Neural cell (in vitro differentiated cells): ENCODE results near the gene SUMF1. TPM values are rescaled to one million over a fixed set of nuclear protein-coding genes. Genes with fewer than 3 reads are reported as not detected.

Experiments
- H2AFZ ChIP-seq: fragments of 200-600, 300-800 bp; sonication (generic), shearing (Covaris generic); 2 replicates; pipeline ENCODE4 v1.6.0; 2014; ENCODE audit warnings: low read depth, mild to moderate bottlenecking, antibody characterized with exemption, low read length, moderate library complexity
- H3F3A ChIP-seq: fragments of 200-600 bp; shearing (Covaris generic); 2 replicates; pipeline ENCODE4 v1.6.1; 2016; ENCODE audit warnings: mild to moderate bottlenecking, moderate library complexity, mixed read lengths, antibody characterized with exemption, low read length; ENCODE audit not compliant: insufficient read depth, poor library complexity, severe bottlenecking
- H3K27ac ChIP-seq: fragments of 200-600, 300-800 bp; sonication (generic), shearing (Covaris generic); 2 replicates; pipeline ENCODE4 v1.5.1; 2014; ENCODE audit warnings: mild to moderate bottlenecking, low read length, moderate library complexity
- H3K27me3 ChIP-seq: fragments of 300-800, 200-600 bp; sonication (generic), shearing (Covaris generic); 2 replicates; pipeline ENCODE4 v1.6.0; 2014; ENCODE audit warnings: mild to moderate bottlenecking, low read depth, low read length, moderate library complexity; ENCODE audit not compliant: insufficient read depth
- H3K36me3 ChIP-seq: fragments of 300-800, 200-600 bp; sonication (generic), shearing (Covaris generic); 2 replicates; pipeline ENCODE4 v1.5.1; 2014; ENCODE audit warnings: mild to moderate bottlenecking, antibody characterized with exemption, low read length, moderate library complexity; ENCODE audit not compliant: insufficient read depth
- H3K4me2 ChIP-seq: fragments of 300-800, 200-600 bp; sonication (generic), shearing (Covaris generic); 2 replicates; pipeline ENCODE4 v1.6.0; 2014; ENCODE audit warnings: mild to moderate bottlenecking, low read length
- H3K4me3 ChIP-seq: fragments of 300-800, 200-600 bp; sonication (generic), shearing (Covaris generic); 2 replicates; pipeline ENCODE4 v1.5.1; 2014; ENCODE audit warnings: mild to moderate bottlenecking, low read length, moderate library complexity
- H3K79me2 ChIP-seq: fragments of 200-600 bp; shearing (Covaris generic); replicated peaks from 2 replicates; pipeline ENCODE4 v1.6.0; 2014; ENCODE audit warnings: mild to moderate bottlenecking, low read length, moderate library complexity; ENCODE audit not compliant: insufficient read depth
- H3K9ac ChIP-seq: fragments of 300-800, 200-600 bp; sonication (generic), shearing (Covaris generic); 2 replicates; pipeline ENCODE4 v1.6.1; 2016; ENCODE audit warnings: mild to moderate bottlenecking, low read length, mixed read lengths
- H3K9me2 ChIP-seq: fragments of 200-600 bp; shearing (Covaris generic); 2 replicates; pipeline ENCODE4 v1.6.1; 2016; ENCODE audit warnings: mild to moderate bottlenecking, low read length, mixed read lengths; ENCODE audit not compliant: insufficient read depth
- H3K9me3 ChIP-seq: fragments of 200-600, 300-800 bp; sonication (generic), shearing (Covaris generic); 2 replicates; pipeline ENCODE4 v1.6.1; 2016; ENCODE audit warnings: mild to moderate bottlenecking, mixed run types, low read length, moderate library complexity, mixed read lengths
- H4K20me1 ChIP-seq: fragments of 200-600 bp; shearing (Covaris generic); 2 replicates; pipeline ENCODE4 v1.6.1; 2016; ENCODE audit warnings: mild to moderate bottlenecking, mixed run types; ENCODE audit not compliant: insufficient read depth
- CTCF ChIP-seq: fragments of 450-650 bp; IDR thresholded peaks from 2 replicates; pipeline ENCODE4 v1.5.1; 2014; ENCODE audit warnings: antibody characterized with exemption, mild to moderate bottlenecking, moderate library complexity; ENCODE audit not compliant: poor library complexity, severe bottlenecking
- EP300 ChIP-seq: fragments of 450-650 bp; conservative IDR thresholded peaks from 2 replicates; pipeline ENCODE4 v1.6.1; 2014; ENCODE audit warnings: antibody characterized with exemption, mild to moderate bottlenecking, moderate library complexity; ENCODE audit not compliant: poor library complexity, severe bottlenecking
- EZH2 ChIP-seq: fragments of 200-600, 300-800 bp; shearing (Covaris generic), sonication (generic); IDR thresholded peaks from 2 replicates; pipeline ENCODE4 v1.6.1; 2014; ENCODE audit warnings: antibody characterized with exemption, low read length, borderline replicate concordance, mild to moderate bottlenecking; ENCODE audit not compliant: insufficient read depth, poor library complexity, severe bottlenecking
- MXI1 ChIP-seq: fragments of 450-650 bp; conservative IDR thresholded peaks from 2 replicates; pipeline ENCODE4 v1.6.1; 2014; ENCODE audit warnings: antibody characterized with exemption, mild to moderate bottlenecking; ENCODE audit not compliant: poor library complexity, severe bottlenecking
- POLR2AphosphoS5 ChIP-seq: IDR thresholded peaks from 2 replicates; pipeline ENCODE4 v1.6.1; 2012
- RAD21 ChIP-seq: fragments of 450-650 bp; conservative IDR thresholded peaks from 2 replicates; pipeline ENCODE4 v1.6.1; 2014; ENCODE audit warnings: antibody characterized with exemption, mild to moderate bottlenecking, moderate library complexity
- REST ChIP-seq: IDR thresholded peaks from 2 replicates; pipeline ENCODE4 v1.6.1; 2012; ENCODE audit warnings: borderline replicate concordance
- SMC3 ChIP-seq: fragments of 450-650 bp; conservative IDR thresholded peaks from 2 replicates; pipeline ENCODE4 v1.6.1; 2014; ENCODE audit warnings: antibody characterized with exemption, mild to moderate bottlenecking, moderate library complexity; ENCODE audit not compliant: poor library complexity
- TAF1 ChIP-seq: IDR thresholded peaks from 2 replicates; pipeline ENCODE4 v1.6.1; 2012; ENCODE audit warnings: low read depth
- polyA plus RNA-seq: library from polyadenylated mRNA; depleted of rRNA; stranded (reverse); fragments of >200 nt; gene quantifications from 2 replicates; pipeline ENCODE4 v1.2.3, GENCODE V29; 2014

SUMF1 gene
- polyA plus RNA-seq, 1 donor from 2014 or later: 3.6 TPM

GRCh38 chr3:4506559-4507023 is 39.5 kb upstream of the SUMF1 start:
- Histone ChIP-seq H3K36me3 (no peaks in the 10 kb centered on the region), H3K9ac (no peak overlapping the region), H3F3A (no peaks in the 10 kb centered on the region), H3K27me3 (no peaks in the 10 kb centered on the region), H3K4me2 (no peak overlapping the region), H2AFZ (no peak overlapping the region), H3K79me2 (no peaks in the 10 kb centered on the region), H4K20me1 (no peaks in the 10 kb centered on the region), H3K9me2 (no peaks in the 10 kb centered on the region), H3K4me3 (no peak overlapping the region), H3K27ac (no peak overlapping the region), H3K9me3 (no peaks in the 10 kb centered on the region)
- TF ChIP-seq POLR2AphosphoS5: no peak
- no peak for TF ChIP-seq EZH2
- TF ChIP-seq CTCF: no peak
- no peak for TF ChIP-seq TAF1
- TF ChIP-seq REST: no peak
- TF ChIP-seq EP300: no peak
- TF ChIP-seq MXI1: no peak
- no peak for TF ChIP-seq RAD21
- TF ChIP-seq SMC3: no peak

- TF ChIP-seq EZH2: no peak
- no peak for TF ChIP-seq REST
- no peak for TF ChIP-seq TAF1
- TF ChIP-seq POLR2AphosphoS5: no peak
- no peak for TF ChIP-seq SMC3
- no peak for TF ChIP-seq EP300
- Histone ChIP-seq H4K20me1 (no peaks in the 10 kb centered on the region), H3K27ac (no peak overlapping the region), H3K9me3 (no peaks in the 10 kb centered on the region), H3F3A (no peaks in the 10 kb centered on the region), H2AFZ (no peak overlapping the region), H3K9ac (no peak overlapping the region), H3K4me2 (no peak overlapping the region), H3K79me2 (no peaks in the 10 kb centered on the region), H3K27me3 (no peaks in the 10 kb centered on the region), H3K4me3 (no peak overlapping the region), H3K9me2 (no peaks in the 10 kb centered on the region), H3K36me3 (no peaks in the 10 kb centered on the region)
Measured at GRCh38 chr3:4505688-4506558, 38.9 kb upstream of the SUMF1 start.
